ENCODE data around the gene ARSJ.

ARSJ gene

GRCh38 chr4:113978561-113979147 lies 793 bp downstream of the ARSJ start:
- TF ChIP-seq CTCF (IDR thresholded peaks at IDR 0.05; ENCODE audit: low read depth, low read length, poor library complexity, severe bottlenecking), result no peak
- no peak for TF ChIP-seq EZH2phosphoT487 (IDR thresholded peaks at IDR 0.05; ENCODE audit: borderline replicate concordance, low read length)
- H4K20me1 ChIP-seq (ENCODE audit: control insufficient read depth, insufficient read depth, low read depth, low read length), result no peaks in the 10 kb centered on the region
- no peaks in the 10 kb centered on the region for H3K9me3 ChIP-seq (ENCODE audit: control insufficient read depth, insufficient read depth, low read length)
- no peak overlapping the region for H3K4me2 ChIP-seq (ENCODE audit: low read length)
- no peak overlapping the region for H3K4me3 ChIP-seq (ENCODE audit: low read length)
- H3K9me2 ChIP-seq (replicated peaks; ENCODE audit: control insufficient read depth, low read length), result no peaks in the 10 kb centered on the region
- H3K4me1 ChIP-seq (ENCODE audit: control insufficient read depth, low read length), result no peaks in the 10 kb centered on the region
- no peaks in the 10 kb centered on the region for H3K79me2 ChIP-seq (ENCODE audit: control insufficient read depth, low read length)
- H3K27me3 ChIP-seq (ENCODE audit: control insufficient read depth, low read length), result no peaks in the 10 kb centered on the region
- no peak overlapping the region for H3K27ac ChIP-seq (ENCODE audit: low read depth, low read length)
- H3K36me3 ChIP-seq (ENCODE audit: control insufficient read depth, low read length), result no peaks in the 10 kb centered on the region
- H3F3A ChIP-seq (ENCODE audit: control insufficient read depth, insufficient read depth), result no peaks in the 10 kb centered on the region

DNA sequence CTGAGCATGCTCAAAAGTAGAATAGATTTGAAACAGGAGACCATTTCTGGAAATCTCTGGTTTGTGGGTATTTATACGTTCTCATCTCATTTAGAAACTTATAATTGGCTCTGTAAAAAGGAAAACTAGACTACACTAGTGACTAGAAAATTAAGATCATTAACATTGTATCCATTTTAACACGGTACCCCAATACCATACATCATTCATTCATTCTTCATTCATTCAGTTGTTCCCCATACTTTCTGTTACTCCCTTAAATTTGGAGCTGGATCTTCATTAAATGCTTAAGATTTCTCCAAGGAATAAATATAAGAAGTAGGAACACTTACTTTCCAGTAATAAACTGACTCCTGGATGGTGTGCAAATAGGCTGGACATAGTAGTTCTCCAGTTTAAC lies 1.3 kb downstream of the ARSJ start:
- no peaks in the 10 kb centered on the region for H3K79me2 ChIP-seq (ENCODE audit: control insufficient read depth, low read length)
- no peaks in the 10 kb centered on the region for H3K9me2 ChIP-seq (replicated peaks; ENCODE audit: control insufficient read depth, low read length)
- no peak overlapping the region for H3K27ac ChIP-seq (ENCODE audit: low read depth, low read length)
- H3K36me3 ChIP-seq (ENCODE audit: control insufficient read depth, low read length), result no peaks in the 10 kb centered on the region
- no peaks in the 10 kb centered on the region for H3F3A ChIP-seq (ENCODE audit: control insufficient read depth, insufficient read depth)
- TF ChIP-seq CTCF (IDR thresholded peaks at IDR 0.05; ENCODE audit: low read depth, low read length, poor library complexity, severe bottlenecking) (no peak), EZH2phosphoT487 (IDR thresholded peaks at IDR 0.05; ENCODE audit: borderline replicate concordance, low read length) (no peak)
- H3K4me2 ChIP-seq (ENCODE audit: low read length), result no peak overlapping the region
- H4K20me1 ChIP-seq (ENCODE audit: control insufficient read depth, insufficient read depth, low read depth, low read length), result no peaks in the 10 kb centered on the region
- H3K4me1 ChIP-seq (ENCODE audit: control insufficient read depth, low read length), result no peaks in the 10 kb centered on the region
- no peak overlapping the region for H3K4me3 ChIP-seq (ENCODE audit: low read length)
- no peaks in the 10 kb centered on the region for H3K27me3 ChIP-seq (ENCODE audit: control insufficient read depth, low read length)
- no peaks in the 10 kb centered on the region for H3K9me3 ChIP-seq (ENCODE audit: control insufficient read depth, insufficient read depth, low read length)

GRCh38 chr4:113977526-113977855 lies 2.0 kb downstream of the ARSJ start:
- Histone ChIP-seq H3K9me3 (ENCODE audit: control insufficient read depth, insufficient read depth, low read length) (no peaks in the 10 kb centered on the region), H3K27me3 (ENCODE audit: control insufficient read depth, low read length) (no peaks in the 10 kb centered on the region), H3K4me3 (ENCODE audit: low read length) (no peak overlapping the region), H3K4me2 (ENCODE audit: low read length) (no peak overlapping the region), H3K27ac (ENCODE audit: low read depth, low read length) (no peak overlapping the region), H4K20me1 (ENCODE audit: control insufficient read depth, insufficient read depth, low read depth, low read length) (no peaks in the 10 kb centered on the region), H3F3A (ENCODE audit: control insufficient read depth, insufficient read depth) (no peaks in the 10 kb centered on the region), H3K79me2 (ENCODE audit: control insufficient read depth, low read length) (no peaks in the 10 kb centered on the region), H3K4me1 (ENCODE audit: control insufficient read depth, low read length) (no peaks in the 10 kb centered on the region), H3K36me3 (ENCODE audit: control insufficient read depth, low read length) (no peaks in the 10 kb centered on the region), H3K9me2 (replicated peaks; ENCODE audit: control insufficient read depth, low read length) (no peaks in the 10 kb centered on the region)
- TF ChIP-seq EZH2phosphoT487 (IDR thresholded peaks at IDR 0.05; ENCODE audit: borderline replicate concordance, low read length), result no peak
- no peak for TF ChIP-seq CTCF (IDR thresholded peaks at IDR 0.05; ENCODE audit: low read depth, low read length, poor library complexity, severe bottlenecking)

Measured in DOHH2 (cell line).